SHP77 (cell line): ENCODE data around the gene ACOT7.
"Not testable (repeated sequence)": the region's sequence is repeated elsewhere in the genome, so short reads cannot be mapped to it uniquely, and the experiment has no call there.

Source experiments
- DNase-seq, 2 experiments: peaks; one replicate each; lab custom pipeline; 2025; lab: John Stamatoyannopoulos, UW

Gene ACOT7

GRCh38 chr1:6233376-6233775, 160.2 kb downstream of the ACOT7 start:
- no peak for DNase-seq

DNA sequence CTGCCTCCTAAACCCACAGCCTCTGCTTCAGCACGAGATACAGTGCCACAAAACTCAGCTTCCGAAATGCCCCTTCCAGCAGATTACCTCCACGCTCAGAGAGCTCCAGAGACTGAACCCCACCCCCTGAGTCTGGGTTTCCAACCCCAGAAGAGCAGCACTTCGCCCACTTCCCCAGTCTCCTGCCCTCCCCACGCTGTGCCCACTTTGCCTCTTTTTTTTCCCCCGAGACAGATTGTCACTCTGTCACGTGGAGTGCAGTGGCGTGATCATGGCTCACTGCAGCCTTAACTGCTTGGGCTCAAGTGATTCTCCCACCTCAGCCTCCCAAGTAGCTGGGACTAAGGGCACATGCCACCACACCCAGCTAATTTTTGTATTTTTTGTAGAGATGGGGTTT, 167.9 kb downstream of the ACOT7 start:
- DNase-seq = no peak

DNA sequence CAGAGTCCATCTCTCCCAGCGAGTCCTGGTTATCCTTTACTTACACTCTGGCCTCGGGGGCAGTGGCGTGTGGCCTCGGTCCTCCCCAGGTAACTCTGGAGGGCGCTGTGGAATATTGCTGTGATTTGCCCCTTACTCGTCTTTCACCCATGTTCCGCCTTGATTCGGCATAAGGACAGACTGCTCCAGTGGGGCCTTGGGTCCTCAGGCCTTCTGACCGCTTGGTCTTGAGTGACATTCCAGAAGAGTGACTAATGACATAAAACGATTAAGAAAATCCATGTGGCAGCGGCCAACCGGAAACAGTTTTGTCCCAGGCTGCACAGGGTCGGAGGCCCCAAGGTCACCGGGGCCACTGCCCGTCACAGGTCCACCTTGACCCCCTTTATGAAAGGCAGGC, 168.8 kb downstream of the ACOT7 start:
- DNase-seq = no peak

DNA sequence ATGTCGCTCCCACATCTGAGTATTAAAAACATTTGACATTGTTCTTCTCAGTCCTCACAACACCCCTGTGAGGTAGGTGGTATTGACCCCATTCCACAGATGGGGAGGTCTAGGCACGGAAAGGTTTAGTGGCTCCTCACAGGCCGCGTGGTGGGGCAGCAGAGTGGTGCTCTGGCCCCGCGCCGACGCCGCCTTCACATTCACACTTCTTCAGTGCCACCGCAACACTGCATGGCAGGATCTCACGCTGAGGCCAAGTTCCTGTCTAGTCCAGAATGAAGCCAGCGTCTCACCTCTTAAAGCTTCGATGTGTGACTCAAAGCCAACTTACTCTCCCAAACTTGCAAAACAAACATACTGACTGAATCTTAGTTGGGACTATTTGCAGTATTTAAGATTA, 169.9 kb downstream of the ACOT7 start:
- DNase-seq = no peak

- DNase-seq = no peak
Measured at GRCh38 chr1:6222636-6223035, 170.9 kb downstream of the ACOT7 start.

DNA sequence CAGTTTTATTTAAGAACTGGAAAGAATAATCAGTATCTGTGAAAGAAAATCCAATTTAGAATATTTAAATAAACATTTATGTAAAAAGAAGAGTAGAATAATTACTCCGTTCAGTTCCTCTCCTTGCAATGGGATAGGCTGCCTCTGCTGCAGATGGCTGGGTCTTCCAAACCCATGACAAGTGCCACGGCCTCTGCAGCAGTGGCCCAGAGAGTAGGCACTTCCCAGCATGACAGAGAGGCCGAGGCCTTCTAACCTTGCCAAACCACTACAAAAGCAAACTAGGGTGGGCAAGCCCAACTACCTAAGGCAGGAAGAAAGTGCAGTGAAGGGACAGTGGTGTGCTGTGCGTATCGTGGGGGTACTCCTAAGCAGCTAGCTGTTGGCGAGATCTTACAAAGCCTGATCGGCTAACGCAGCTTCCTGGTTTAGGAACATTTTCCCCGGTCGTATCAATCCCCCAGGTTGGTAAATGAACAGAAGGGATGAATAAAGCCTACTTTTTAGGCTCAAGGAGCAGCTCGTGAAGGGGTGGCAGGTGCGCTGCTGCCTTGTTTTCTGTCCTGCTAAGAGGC, 172.3 kb downstream of the ACOT7 start:
- no peak for DNase-seq

GRCh38 chr1:6220236-6220635, 173.3 kb downstream of the ACOT7 start:
- DNase-seq = no peak

GRCh38 chr1:6219641-6220040, 173.9 kb downstream of the ACOT7 start:
- not testable (repeated sequence) for DNase-seq

DNA sequence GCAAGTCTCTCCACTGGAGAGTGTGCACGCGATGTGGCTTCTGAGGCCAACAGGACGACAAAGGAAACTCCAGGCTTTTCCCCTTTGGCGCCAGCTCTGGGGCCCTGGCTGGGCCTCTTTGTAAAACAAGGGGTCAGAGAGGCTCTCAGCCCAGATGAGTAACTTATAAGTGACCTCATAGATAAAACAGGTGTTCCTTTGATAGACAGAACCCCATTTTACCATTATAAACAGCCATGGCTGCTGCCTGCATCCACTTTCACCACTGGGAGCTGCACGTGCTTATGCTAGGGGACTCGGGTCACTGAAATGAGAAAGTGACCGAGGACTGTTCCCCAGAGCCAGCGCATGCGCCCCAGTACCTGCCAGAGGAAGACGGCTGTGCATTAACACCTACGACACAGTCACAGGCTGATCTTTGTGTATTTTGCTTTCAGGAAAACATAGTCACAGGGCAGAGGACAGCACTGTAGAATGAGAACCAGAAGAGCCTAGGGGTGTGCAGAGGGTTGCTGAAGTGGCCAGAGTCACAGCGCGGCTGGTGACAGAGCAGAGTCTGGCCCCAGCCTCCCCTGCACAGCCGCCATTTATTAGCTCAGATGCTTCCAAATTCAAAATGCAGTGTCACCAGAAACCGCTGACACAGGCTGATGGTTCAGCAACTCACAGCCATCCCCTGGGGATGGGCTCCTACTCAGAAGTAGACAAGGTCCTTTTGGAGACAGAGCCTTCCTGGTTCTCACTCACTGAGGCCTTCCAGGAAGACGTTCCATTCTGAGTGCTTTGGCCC, 175.0 kb downstream of the ACOT7 start:
- no peak for DNase-seq
